Astrocyte of the hippocampus (primary cell): ENCODE data around the gene FBXL16.

Source experiments
- DNase-seq: peaks from one replicate; pipeline ENCODE4 v3.0.0; 2011; ENCODE audit warnings: low read depth, low spot score

Gene FBXL16

DNA sequence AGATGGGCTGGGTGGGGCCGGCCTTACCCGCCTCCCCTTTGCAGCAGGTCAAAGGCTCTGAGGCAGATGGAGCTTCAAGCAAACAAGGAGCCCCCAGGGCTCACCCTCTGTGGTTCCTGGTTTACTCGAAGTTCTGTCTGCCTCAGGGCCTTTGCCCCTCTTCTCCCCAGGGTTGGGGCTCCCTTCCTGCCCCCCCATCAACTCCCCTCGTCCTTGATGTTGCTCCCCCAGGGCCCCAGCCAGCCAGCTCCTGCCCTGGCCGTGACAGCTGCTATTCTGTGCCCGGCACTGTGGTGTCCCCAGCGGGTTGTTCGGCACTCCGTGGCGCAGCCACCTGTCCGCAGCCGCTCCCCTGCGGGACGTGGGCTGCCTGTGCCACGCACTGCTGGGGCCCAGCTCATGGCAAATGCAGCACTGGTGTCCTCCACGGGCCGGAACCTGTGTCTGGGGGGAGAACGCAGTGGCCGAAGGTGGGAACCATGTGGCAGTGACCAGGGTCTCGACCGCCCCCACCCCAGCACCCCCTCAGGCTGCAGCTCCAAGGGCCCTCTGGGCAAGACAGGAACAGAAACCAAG is 5.0 kb upstream of the FBXL16 start:
- no peak for DNase-seq

DNA sequence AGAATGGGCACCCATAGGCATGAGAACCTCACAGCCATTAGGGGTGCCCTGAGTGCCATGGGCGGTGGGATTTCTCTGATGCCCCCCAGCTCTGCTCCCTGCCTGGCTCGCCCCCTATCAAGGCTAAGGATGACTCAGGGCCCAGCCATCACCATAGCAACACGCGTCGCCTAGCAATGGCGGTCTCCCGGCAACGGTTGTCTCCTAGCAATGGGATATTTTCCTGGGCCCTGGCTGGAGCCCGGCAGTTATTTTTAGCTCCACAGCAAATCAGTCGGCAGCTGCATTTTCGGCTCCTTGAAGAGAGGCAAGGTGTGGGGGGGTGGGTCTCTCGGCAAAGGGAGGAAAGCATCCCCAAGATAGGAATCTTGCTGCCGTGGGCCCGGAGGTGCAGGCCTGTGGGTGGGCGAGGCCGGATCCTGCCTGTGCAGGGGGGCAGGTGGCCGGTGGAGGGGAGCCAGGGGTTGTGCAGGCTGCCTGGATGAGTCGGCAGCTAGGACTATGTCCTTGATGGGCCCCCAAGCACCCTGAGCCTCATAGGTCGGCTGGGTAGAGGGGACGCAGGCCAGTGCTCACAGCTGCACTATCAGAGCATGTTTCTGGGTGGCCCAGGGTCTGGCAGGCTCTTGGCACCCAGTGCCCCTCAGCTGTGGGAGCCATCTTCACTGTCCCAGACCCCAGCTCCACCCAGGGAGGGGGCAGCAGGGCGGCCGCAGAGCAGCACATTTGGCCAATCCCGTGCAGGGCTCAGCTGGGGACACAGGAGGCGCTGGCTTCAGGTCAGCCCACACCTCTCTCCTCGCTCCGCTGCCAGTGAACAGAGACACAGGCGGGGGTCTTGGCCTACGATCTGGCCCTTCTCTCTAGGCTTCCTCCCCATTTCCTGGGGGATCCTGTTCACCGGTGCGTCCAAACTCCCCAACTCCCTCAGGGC is 4.2 kb upstream of the FBXL16 start:
- peak; percentile 95 for DNase-seq

DNA sequence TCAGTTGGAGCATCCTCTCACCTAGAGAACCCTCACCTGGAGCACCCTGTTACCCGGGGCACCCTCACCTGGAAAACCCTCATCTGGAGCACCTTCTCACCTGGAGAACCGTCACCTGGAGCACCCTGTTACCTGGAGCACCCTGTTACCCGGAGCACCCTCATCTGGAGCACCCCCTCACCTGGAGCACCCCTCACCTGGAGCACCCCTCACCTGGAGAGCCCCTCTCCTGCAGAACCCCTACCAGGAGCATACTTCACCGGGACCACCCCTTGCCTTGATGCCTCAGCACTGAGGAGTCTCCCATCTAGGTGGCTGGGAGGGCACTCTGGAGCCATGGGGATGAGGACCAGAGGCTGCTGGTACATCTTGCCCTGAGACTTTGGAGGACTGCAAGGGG is 3.4 kb upstream of the FBXL16 start:
- DNase-seq: no peak

DNA sequence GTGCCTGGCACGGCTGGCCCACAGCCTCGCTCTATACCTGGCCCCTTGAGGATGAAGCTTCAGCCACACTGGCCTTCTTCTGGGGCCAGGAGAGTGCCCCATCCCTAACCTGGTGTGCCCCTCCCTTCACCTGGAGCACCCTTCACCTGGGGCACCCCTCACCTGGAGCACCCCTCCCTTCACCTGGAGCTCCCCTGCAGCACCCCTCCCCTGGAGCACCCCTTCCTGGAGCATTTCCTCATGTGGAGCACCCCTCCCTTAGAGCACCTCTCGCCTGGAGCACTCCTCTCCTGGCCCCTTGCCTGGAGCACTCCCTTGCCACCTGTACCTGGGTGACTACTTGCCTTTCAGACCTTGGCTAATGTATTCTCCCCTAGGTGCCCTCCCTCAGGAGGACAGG is 2.4 kb upstream of the FBXL16 start:
- DNase-seq: no peak

DNA sequence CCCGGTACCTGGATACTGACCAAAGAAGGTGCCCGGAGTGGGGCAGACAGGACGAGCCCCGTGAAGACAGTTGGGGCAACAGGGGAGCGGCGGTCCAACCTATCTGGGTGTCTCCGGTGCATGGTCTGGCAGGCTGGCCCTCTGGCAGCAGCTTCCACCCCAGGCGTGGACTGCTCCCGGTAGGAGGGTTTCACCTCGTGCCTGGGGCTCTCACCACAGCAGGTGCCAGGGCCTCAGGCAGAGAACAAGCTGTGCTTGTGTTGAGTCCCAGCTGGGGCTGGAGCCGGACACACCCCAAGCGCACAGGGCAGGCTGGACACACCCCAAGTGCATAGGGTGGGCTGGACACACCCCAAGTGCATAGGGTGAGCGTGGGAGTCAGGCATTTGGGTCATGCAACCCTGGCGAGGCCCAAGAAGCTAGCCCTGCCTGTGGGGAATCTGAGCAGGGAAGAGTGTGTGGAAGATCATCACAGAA is 1.5 kb upstream of the FBXL16 start:
- no peak for DNase-seq

DNA sequence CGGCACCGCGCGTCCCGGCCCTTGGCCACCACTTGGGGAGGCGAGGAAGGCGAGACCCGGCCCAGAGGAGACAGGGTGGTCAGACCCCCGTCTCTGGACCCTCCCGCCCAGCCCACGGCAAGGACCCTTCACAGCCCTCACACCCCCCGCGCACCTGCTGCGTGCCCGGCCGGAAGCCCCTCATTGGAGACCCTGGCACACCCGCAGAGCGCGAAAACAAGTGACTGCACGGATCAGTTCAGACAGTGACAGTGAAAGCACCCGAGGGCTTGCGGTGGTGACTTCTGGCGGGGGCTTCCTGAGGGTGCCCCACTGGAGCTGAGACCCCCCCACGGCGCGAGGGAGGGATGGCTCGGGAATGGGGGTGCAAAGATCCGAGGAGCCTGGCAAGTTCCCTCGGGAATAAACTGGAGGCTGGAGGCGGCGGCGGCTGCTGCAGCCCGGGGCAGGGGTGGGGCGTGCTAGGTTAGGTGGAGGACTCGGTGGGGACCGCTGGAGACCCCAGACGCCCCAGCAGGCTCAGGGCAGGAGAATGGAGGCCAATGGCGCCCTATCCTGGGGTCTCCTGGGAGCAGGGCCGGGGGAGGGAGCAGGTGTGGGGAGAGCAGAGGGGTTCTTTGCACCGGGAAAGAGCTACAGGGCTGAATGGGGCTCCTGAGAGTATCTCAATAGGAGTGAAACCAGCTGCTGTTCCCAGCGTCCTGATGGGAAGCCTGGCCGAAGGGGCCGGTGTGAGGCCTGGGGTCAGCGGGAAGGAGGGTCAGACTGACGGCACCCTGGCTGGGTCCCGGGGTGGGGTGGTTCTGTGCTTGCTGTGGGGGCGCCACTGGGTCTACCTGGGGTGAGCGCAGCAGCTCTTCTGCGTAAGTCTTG is 824 bp upstream of the FBXL16 start:
- DNase-seq: no peak

DNA sequence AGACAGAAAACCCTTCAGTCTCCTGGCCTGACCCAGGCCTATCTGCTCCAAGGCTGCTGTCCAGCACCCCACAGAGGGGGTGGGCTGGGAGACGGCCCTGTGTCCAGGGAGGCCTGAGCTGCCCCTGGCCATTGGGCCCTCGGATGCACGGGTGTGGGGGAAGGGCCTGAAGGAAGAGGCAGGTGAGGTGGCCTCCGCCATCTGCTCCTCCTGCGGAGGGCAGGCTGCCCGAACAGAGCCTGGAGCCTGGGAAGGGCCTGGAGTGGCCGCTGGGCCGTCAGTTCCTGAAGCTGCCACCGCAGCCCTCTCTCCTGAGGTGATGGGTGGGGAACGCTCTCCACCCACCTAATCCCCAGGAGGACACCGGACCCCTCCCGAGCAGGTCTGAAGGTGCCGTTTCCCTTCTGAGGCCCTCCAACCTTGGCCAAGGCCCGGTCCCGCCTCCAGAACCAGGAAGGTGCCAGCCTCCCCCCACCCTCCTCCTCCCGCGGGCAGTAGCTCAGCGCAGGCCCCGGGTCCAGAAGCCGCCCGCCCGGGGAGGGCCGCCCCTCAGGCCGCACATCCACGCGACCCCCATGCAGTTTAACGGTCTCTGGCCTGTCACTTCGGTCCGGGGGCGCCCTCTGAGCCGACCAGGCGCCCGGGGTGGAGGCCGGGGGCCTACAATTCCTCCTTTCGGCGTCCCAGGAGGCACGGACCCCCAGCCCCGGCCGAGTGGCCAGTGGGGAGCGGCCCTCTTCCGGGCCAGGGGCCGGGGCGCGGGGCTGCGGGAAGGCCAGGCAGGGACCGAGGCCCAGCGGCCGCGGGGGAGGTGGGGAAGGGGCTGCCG is 835 bp downstream of the FBXL16 start:
- no peak for DNase-seq

DNA sequence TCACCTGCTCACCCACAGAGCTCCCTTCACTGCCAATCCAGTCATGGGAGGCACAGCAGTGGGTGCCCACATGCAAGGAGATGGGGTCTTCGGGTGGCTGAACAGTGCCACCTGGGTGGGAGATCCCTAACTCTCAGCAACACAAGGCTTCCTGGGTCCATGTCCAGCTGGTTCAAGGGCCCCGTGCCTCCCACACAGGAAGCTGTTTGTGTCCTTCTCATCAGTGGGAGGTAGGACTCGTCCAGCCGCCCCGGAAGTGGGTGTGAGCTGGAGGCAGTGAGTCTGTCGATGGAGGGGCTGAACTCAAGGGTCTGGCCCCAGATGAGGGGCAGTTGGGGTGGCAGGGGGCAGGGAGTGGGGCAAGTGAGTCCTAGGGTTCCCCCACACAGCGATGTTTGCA is 1.6 kb downstream of the FBXL16 start:
- no peak for DNase-seq

DNA sequence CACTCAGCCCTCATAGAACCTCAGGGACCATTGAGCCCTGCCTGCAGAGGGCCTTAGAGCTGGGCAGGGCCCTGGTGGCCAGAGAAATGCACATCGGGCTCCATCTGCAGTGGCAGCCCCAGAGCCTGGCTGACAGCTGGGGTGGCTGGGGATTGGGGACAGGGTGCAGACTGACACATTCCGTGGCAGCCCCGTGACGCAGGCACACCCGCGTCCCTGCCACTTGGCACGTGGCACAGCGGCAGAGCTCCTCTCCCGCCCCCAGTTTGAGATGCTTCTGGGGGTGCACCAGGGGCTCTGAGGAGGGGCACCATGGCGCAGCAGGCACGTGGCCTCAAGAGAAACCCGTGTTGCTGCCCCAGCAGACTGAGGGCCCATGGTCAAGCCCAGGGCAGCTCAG is 2.2 kb downstream of the FBXL16 start:
- DNase-seq: no peak

DNA sequence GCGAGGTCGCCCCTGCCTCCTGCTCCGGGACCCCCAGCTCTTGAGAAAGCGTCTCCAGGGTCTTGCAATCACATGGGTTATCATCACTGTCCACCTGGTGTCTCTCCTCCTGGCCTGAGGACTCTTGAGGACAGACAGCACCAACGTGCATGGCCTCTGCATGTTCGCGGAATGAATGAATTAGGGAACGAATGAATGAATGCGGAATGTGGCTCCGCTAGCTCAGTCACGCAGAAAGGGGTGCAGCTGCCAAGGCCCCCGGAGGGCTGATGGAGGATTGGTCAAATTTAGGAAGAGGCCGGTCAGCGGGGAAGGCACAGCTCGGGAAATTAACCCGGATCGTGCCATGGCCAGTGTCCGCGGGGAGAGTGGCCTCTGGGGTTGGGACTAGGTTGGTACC is 3.3 kb downstream of the FBXL16 start:
- no peak for DNase-seq

DNA sequence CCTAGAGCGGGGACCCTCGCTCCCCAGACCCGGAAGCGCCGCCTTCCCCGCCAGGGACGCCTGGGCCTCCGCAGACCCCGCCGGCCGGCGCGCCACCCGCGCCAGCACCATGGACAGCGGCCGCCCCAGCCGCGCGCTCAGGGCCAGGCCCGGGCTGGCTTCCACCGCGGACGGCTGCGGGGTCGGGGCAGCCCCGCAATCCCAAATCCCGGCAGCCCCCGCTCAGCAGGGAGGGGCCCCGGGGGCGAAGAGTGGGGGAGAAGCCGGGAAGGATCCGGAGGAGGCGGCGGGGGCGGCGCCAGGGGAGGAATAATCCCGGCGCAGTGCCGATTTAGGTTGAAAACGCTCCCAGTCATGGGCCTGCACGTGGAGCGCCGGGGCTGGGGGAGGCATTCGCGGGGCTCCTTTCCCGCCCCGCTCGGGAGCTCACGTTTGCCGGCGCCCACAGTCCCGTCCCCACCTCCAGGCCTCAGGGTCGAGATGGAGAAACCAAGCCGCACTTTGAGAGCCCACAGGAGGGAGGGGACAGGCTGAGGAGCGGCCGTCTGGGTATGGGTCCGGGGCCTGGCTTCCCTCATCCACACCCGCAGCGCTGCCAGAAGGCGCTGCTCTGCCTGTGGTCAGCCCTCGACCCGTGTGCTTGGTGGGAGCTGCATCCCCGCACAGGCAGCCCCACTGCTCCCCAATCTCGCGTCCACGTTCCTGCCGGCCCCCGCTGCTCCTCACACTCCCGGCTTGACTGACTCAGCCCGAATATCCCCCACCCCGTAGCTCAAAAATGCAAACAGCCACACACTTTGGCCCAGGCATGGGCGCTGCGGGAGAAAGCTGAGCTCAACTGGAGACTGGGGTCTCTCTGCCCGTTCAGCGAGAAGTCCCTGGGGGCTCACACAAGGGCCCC is 4.7 kb downstream of the FBXL16 start:
- peak; percentile 80 for DNase-seq

DNA sequence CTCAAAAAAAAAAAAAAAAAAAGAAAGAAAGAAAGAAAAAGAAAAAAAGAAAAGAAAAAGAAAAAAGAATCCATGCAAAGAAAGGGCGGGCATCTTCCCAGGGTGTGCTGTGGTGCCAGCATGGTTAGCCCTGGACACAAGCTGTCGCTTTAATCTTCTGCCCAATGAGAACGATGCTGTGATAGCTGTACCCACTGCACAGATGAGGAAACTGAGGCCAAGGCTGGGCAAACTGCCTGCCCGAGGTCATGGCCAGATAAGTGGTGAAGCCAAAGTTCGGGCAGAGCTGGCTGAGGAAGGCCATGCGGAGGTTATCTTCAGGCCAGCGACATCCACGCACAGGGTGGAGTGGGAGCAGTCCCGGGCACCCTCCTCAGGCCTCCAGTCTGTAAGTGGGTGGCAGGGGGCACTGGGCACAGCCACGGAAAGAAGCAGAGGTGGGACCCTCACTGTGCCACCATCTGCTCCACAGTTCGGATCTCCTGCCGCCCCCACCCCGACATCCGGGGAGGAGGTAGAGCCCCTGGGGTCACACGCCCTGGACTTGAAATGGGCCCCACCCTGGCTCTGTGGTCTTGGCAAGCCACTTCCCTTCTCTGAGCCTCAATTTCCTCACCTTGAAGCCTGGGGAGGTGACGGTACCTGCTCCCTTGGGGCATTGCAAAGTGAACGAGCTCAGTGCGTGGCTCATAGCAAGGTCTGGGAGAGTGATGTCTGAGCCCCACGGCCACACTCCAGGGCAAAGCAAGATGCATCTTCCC is 6.5 kb downstream of the FBXL16 start:
- no peak for DNase-seq

DNA sequence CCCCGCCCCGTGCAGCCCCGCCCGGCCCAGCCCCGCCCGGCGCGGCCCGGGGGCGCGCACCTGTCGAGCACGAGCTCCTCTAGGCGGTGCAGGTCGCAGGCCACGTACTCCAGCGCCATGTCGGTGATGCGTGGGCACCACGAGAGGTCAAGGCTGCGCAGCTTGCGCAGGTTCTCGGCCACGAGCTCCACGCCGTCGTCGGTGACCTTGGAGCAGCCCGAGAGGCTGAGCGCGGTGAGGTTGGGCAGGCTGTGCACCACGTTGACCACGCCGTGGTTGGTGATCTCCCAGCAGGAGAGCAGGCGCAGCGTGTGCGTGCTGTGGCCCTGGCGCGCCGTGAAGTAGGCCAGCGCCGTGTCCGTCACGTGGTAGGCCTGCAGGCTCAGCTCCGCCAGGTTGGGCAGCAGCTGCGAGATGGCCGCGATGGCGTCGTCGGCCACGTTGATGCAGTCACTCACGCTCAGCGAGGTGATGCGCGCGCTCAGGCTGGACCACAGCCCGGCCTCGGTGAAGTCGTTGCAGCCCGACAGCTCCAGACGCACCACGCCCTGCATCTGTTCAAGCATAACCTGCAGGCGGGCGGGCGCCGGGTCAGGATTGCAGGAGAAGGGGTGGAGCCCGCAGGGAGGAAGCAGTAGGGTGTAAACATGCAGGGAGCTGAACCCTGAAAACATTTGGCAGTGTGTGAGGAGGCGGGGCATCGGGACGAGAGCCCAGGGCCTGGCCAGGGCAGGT is 10.1 kb downstream of the FBXL16 start:
- no peak for DNase-seq

DNA sequence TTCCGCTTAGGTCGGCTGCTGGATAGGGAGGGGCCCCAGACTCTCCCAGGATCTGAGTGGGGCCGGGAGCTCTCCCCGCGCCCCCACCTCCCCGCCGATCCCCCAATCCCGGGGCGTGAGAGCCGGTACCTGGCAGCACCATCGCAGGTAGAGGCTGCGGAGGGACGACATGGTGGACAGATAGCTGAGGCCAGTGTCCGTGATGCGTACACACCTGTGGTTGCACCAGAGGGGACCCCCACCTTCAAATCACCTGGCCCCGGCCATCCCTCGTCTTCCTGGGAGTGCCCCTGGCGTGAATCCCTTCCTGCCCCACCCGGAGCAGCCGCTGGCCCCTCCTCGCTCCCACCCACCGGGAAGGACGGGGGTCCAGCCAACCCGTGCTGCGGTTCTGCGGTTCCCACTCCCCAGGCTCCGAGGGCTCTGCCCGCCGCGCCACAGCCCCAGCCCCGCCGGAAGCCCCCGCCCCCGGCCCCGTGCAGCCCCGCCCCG is 10.7 kb downstream of the FBXL16 start:
- no peak for DNase-seq

DNA sequence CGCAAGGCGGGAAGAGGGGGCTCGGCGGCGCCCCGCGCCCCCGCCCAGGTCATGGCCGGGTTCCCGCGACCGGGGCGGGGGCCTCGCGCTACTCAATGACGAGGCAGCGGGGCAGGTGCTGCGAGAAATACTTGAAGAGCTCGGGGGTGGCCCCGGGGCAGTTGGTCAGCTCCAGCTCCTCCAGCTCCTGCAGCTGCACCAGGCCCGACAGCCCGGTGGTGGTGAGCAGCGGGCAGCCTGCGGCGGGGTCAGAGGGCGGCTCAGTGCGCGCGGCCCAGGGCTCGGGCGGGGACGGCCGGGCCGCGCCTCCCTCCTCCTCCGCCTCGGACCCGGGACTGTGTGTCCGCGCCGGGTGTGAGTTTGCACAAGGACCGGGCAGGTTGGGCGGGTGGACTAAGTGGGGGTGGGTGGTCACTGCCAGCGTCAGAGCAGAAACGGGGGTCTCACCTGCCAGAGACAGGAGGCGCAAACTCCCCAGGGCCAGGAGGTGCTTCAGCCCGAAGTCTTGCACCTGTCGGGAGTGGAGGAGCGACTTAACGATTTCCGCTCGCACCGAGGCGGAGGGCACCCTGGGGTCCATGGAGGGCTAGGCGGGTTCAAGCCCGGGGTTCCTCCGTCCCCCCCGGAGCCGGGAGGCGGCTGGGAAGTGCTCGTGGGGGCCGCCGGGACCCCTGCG is 11.3 kb downstream of the FBXL16 start:
- DNase-seq: no peak

DNA sequence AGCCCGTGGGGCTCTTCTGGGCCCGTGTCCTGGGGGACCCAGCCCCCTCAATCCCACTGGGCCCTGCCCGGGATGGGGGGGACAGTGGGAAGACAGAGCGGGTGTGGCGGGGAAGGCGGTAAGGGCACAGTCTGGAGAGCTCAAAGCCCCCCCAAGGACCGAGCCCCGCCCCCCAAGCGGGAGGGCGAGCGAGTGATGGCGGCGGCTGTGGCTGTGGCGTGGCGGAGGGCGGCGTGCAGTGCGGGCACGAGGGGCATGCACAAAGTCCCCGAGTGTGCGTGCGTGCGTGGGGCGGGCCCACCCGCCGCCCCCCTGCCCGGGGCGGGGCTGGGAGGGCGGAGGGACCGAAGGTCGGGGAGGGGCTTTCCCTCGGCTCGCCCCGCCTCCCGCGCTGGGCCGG is 11.8 kb downstream of the FBXL16 start:
- DNase-seq: no peak

DNA sequence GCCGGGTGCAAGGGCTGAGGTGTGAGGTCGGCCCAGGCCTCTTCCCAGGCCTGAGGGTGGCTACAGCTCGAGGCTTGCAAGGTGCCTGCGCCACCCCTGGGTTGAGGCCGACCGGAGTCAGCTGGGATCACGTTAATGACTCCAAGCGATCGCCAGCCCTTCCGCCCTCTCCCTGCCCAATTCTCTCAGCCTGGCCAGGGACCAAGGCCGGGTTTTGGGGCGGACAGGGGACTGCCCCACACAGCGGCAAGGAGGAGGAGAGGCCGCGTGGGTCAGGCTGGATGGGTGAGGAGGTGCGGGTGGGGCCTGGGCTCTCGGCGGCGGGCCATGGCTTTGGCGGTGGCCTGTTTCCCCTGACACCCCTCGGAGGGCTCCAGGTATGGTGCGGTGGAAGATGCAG is 12.2 kb downstream of the FBXL16 start:
- no peak for DNase-seq
